Calu3 (cell line): ENCODE measurements around the gene ZNF43. TPM values are rescaled to one million over a fixed set of nuclear protein-coding genes. Genes with fewer than 3 reads are reported as not detected.

ENCODE experiments used
- BruUV-seq: library from RNA; stranded (reverse); fragments of 400-500 nt; replicated peaks from 2 replicates; lab custom pipeline; 2021; lab: Mats Ljungman, UMichigan
- CTCF ChIA-PET: fragments of 300-600 bp; sonication (Branson Sonifier 250); formaldehyde crosslinking; loops from one replicate; lab custom pipeline; 2022; ENCODE audit warnings: antibody characterized with exemption; lab: Charles Lee
- DNase-seq: peaks from one replicate; pipeline ENCODE4 v3.0.0; 2022
- H3K27ac Mint-ChIP-seq: one replicate; pipeline ENCODE4 v1.8.0; 2022; ENCODE audit warnings: mixed read lengths; ENCODE audit not compliant: unreplicated experiment
- H3K27me3 Mint-ChIP-seq: one replicate; pipeline ENCODE4 v1.8.0; 2022; ENCODE audit warnings: mixed read lengths; ENCODE audit not compliant: unreplicated experiment
- H3K36me3 Mint-ChIP-seq: one replicate; pipeline ENCODE4 v1.8.0; 2022; ENCODE audit warnings: mild to moderate bottlenecking, moderate library complexity, mixed read lengths; ENCODE audit not compliant: insufficient read depth, unreplicated experiment
- H3K4me1 Mint-ChIP-seq: one replicate; pipeline ENCODE4 v1.8.0; 2022; ENCODE audit warnings: mild to moderate bottlenecking, low read depth, mixed read lengths; ENCODE audit not compliant: unreplicated experiment
- H3K4me3 Mint-ChIP-seq: one replicate; pipeline ENCODE4 v1.8.0; 2022; ENCODE audit warnings: mild to moderate bottlenecking, low read depth, moderate library complexity, mixed read lengths; ENCODE audit not compliant: unreplicated experiment
- H3K9me3 Mint-ChIP-seq: one replicate; pipeline ENCODE4 v1.8.0; 2022; ENCODE audit warnings: low read depth, mixed read lengths; ENCODE audit not compliant: unreplicated experiment
- CTCF ChIP-seq: fragments of 200-600 bp; IDR thresholded peaks from one replicate; pipeline ENCODE4 v1.8.0; 2022; ENCODE audit warnings: antibody characterized with exemption; ENCODE audit not compliant: unreplicated experiment
- intact Hi-C: fragments of 100-400 bp; cut with micrococcal nuclease; formaldehyde crosslinking; loops from one replicate; pipeline ENCODE4 v1.10.0; 2022; ENCODE audit not compliant: unreplicated experiment
- total RNA-seq: library from RNA; stranded (reverse); gene quantifications from 2 replicates; pipeline ENCODE4 v1.2.3, GENCODE V29; 2022

ZNF43 gene
- total RNA-seq, 1 experiment from 2014 or later: 6.5 TPM

- no peaks in the 10 kb centered on the region for H3K4me1 Mint-ChIP-seq
- no peaks in the 10 kb centered on the region for H3K27me3 Mint-ChIP-seq
- peak overlapping the region; percentile 43 for H3K4me3 Mint-ChIP-seq
- TF ChIP-seq CTCF: no peak
- no peak overlapping the region for H3K27ac Mint-ChIP-seq
- BruUV-seq: no TSS peak
- no peaks in the 10 kb centered on the region for H3K9me3 Mint-ChIP-seq
- DNase-seq: peak; percentile 59
- no peaks in the 10 kb centered on the region for H3K36me3 Mint-ChIP-seq
- CTCF ChIA-PET: no interaction called here
- intact Hi-C loops: no loop called here
These were observed 15.8 kb upstream of the ZNF43 start for GRCh38 chr19:21851596-21852345.

GRCh38 chr19:21850656-21851255 is 14.8 kb upstream of the ZNF43 start:
- TF ChIP-seq CTCF: no peak
- H3K36me3 Mint-ChIP-seq: no peaks in the 10 kb centered on the region
- H3K4me3 Mint-ChIP-seq: no peak overlapping the region
- intact Hi-C loops: no loop called here
- DNase-seq: no peak
- no peaks in the 10 kb centered on the region for H3K27me3 Mint-ChIP-seq
- H3K9me3 Mint-ChIP-seq: no peaks in the 10 kb centered on the region
- CTCF ChIA-PET: no interaction called here
- no peaks in the 10 kb centered on the region for H3K4me1 Mint-ChIP-seq
- no peak overlapping the region for H3K27ac Mint-ChIP-seq
- TSS peak; percentile 60 for BruUV-seq

- no peak overlapping the region for H3K27ac Mint-ChIP-seq
- CTCF ChIA-PET: no interaction called here
- intact Hi-C loops: no loop called here
- no peaks in the 10 kb centered on the region for H3K36me3 Mint-ChIP-seq
- H3K4me1 Mint-ChIP-seq: no peaks in the 10 kb centered on the region
- H3K9me3 Mint-ChIP-seq: no peaks in the 10 kb centered on the region
- no peaks in the 10 kb centered on the region for H3K27me3 Mint-ChIP-seq
- no peak overlapping the region for H3K4me3 Mint-ChIP-seq
- DNase-seq: no peak
- TF ChIP-seq CTCF: no peak
- BruUV-seq: no TSS peak
These were observed 12.7 kb upstream of the ZNF43 start for GRCh38 chr19:21848706-21849105.

GRCh38 chr19:21843081-21843480 is 7.1 kb upstream of the ZNF43 start:
- no peak for TF ChIP-seq CTCF
- Mint-ChIP-seq H3K9me3 (peaks cover 3% of the 10 kb centered on the region), H3K27me3 (no peaks in the 10 kb centered on the region), H3K27ac (no peak overlapping the region), H3K4me3 (no peak overlapping the region), H3K4me1 (no peaks in the 10 kb centered on the region), H3K36me3 (no peaks in the 10 kb centered on the region)
- BruUV-seq: no TSS peak
- intact Hi-C loops: no loop called here
- CTCF ChIA-PET: no interaction called here
- no peak for DNase-seq
